Measurements from ENCODE around the gene CORO6.

Gene CORO6

GRCh38 chr17:29591146-29591736 is 31.5 kb downstream of the CORO6 start:
- H3K4me3 ChIP-seq (ENCODE audit: low read length) = peak overlapping the region; percentile 74; the same call in 1 of the 2 replicates
- no peak for DNase-seq (ENCODE audit: low read depth, low spot score)
- H3K9me3 ChIP-seq (ENCODE audit: control insufficient read depth, insufficient read depth, low read length) = no peaks in the 10 kb centered on the region
- H3K27ac ChIP-seq (ENCODE audit: low read length) = no peak overlapping the region
- no peaks in the 10 kb centered on the region for H3K27me3 ChIP-seq (ENCODE audit: control insufficient read depth, insufficient read depth, low read length)
- no peaks in the 10 kb centered on the region for H3K36me3 ChIP-seq (ENCODE audit: control insufficient read depth, insufficient read depth, low read length)
- peaks cover 20% of the 10 kb centered on the region for H3K4me1 ChIP-seq (ENCODE audit: control insufficient read depth, insufficient read depth, low read length)
- no CpG with 5 or more reads among the region's 31 CpGs for WGBS (ENCODE audit: insufficient coverage, insufficient read length)

GRCh38 chr17:29590411-29591145 is 32.1 kb downstream of the CORO6 start:
- Histone ChIP-seq H3K4me3 (ENCODE audit: low read length) (peak overlapping the region; percentile 74; the same call in 1 of the 2 replicates), H3K9me3 (ENCODE audit: control insufficient read depth, insufficient read depth, low read length) (no peaks in the 10 kb centered on the region), H3K36me3 (ENCODE audit: control insufficient read depth, insufficient read depth, low read length) (no peaks in the 10 kb centered on the region), H3K4me1 (ENCODE audit: control insufficient read depth, insufficient read depth, low read length) (peaks cover 18% of the 10 kb centered on the region), H3K27me3 (ENCODE audit: control insufficient read depth, insufficient read depth, low read length) (no peaks in the 10 kb centered on the region), H3K27ac (ENCODE audit: low read length) (no peak overlapping the region)
- DNase-seq (ENCODE audit: low read depth, low spot score) = no peak
- no CpG with 5 or more reads among the region's 30 CpGs for WGBS (ENCODE audit: insufficient coverage, insufficient read length)

- Histone ChIP-seq H3K27me3 (ENCODE audit: control insufficient read depth, insufficient read depth, low read length) (no peaks in the 10 kb centered on the region), H3K4me1 (ENCODE audit: control insufficient read depth, insufficient read depth, low read length) (peaks cover 23% of the 10 kb centered on the region), H3K4me3 (ENCODE audit: low read length) (peak within 1 kb of the TSS; percentile 71), H3K36me3 (ENCODE audit: control insufficient read depth, insufficient read depth, low read length) (no peaks in the 10 kb centered on the region), H3K9me3 (ENCODE audit: control insufficient read depth, insufficient read depth, low read length) (no peaks in the 10 kb centered on the region), H3K27ac (ENCODE audit: low read length) (no peak within 1 kb of the TSS)
- DNase-seq (ENCODE audit: low read depth, low spot score) = no peak
- no CpG with 5 or more reads among the region's 70 CpGs for WGBS (ENCODE audit: insufficient coverage, insufficient read length)
Measured at GRCh38 chr17:29589524-29590410, 32.9 kb downstream of the CORO6 start, which contains the start of gene GIT1. Gene GIT1, minus strand, starts transcription at chr17:29589648. Its CDS starts 270 bp downstream, at chr17:29589378.

- Histone ChIP-seq H3K36me3 (ENCODE audit: control insufficient read depth, insufficient read depth, low read length) (no peaks in the 10 kb centered on the region), H3K9me3 (ENCODE audit: control insufficient read depth, insufficient read depth, low read length) (no peaks in the 10 kb centered on the region), H3K27me3 (ENCODE audit: control insufficient read depth, insufficient read depth, low read length) (no peaks in the 10 kb centered on the region), H3K4me1 (ENCODE audit: control insufficient read depth, insufficient read depth, low read length) (peaks cover 23% of the 10 kb centered on the region), H3K27ac (ENCODE audit: low read length) (no peak overlapping the region), H3K4me3 (ENCODE audit: low read length) (peak overlapping the region; percentile 71)
- DNase-seq (ENCODE audit: low read depth, low spot score) = no peak
- WGBS (ENCODE audit: insufficient coverage, insufficient read length) = no CpG with 5 or more reads among the region's 72 CpGs
Measured at GRCh38 chr17:29588562-29589411, 33.9 kb downstream of the CORO6 start.

GRCh38 chr17:29588017-29588561 is 34.6 kb downstream of the CORO6 start:
- peaks cover 5% of the 10 kb centered on the region; the same call in 1 of the 2 replicates for H3K36me3 ChIP-seq (ENCODE audit: control insufficient read depth, insufficient read depth, low read length)
- peaks cover 23% of the 10 kb centered on the region for H3K4me1 ChIP-seq (ENCODE audit: control insufficient read depth, insufficient read depth, low read length)
- no peak for DNase-seq (ENCODE audit: low read depth, low spot score)
- no peak overlapping the region for H3K27ac ChIP-seq (ENCODE audit: low read length)
- no peaks in the 10 kb centered on the region for H3K9me3 ChIP-seq (ENCODE audit: control insufficient read depth, insufficient read depth, low read length)
- peak overlapping the region; percentile 71; the same call in 1 of the 2 replicates for H3K4me3 ChIP-seq (ENCODE audit: low read length)
- WGBS (ENCODE audit: insufficient coverage, insufficient read length) = no CpG with 5 or more reads among the region's 8 CpGs
- no peaks in the 10 kb centered on the region for H3K27me3 ChIP-seq (ENCODE audit: control insufficient read depth, insufficient read depth, low read length)

- no peak overlapping the region for H3K4me3 ChIP-seq (ENCODE audit: low read length)
- H3K36me3 ChIP-seq (ENCODE audit: control insufficient read depth, insufficient read depth, low read length) = peaks cover 9% of the 10 kb centered on the region; the same call in 1 of the 2 replicates
- WGBS (ENCODE audit: insufficient coverage, insufficient read length) = no CpG with 5 or more reads among the region's 6 CpGs
- no peaks in the 10 kb centered on the region for H3K27me3 ChIP-seq (ENCODE audit: control insufficient read depth, insufficient read depth, low read length)
- H3K27ac ChIP-seq (ENCODE audit: low read length) = no peak overlapping the region
- no peaks in the 10 kb centered on the region for H3K9me3 ChIP-seq (ENCODE audit: control insufficient read depth, insufficient read depth, low read length)
- peaks cover 23% of the 10 kb centered on the region for H3K4me1 ChIP-seq (ENCODE audit: control insufficient read depth, insufficient read depth, low read length)
- no peak for DNase-seq (ENCODE audit: low read depth, low spot score)
Measured at GRCh38 chr17:29587591-29587990, 35.1 kb downstream of the CORO6 start.

- WGBS (ENCODE audit: insufficient coverage, insufficient read length) = no CpG with 5 or more reads among the region's 9 CpGs
- H3K27me3 ChIP-seq (ENCODE audit: control insufficient read depth, insufficient read depth, low read length) = no peaks in the 10 kb centered on the region
- H3K36me3 ChIP-seq (ENCODE audit: control insufficient read depth, insufficient read depth, low read length) = peaks cover 9% of the 10 kb centered on the region; the same call in 1 of the 2 replicates
- H3K4me1 ChIP-seq (ENCODE audit: control insufficient read depth, insufficient read depth, low read length) = peaks cover 19% of the 10 kb centered on the region
- no peak for DNase-seq (ENCODE audit: low read depth, low spot score)
- no peaks in the 10 kb centered on the region for H3K9me3 ChIP-seq (ENCODE audit: control insufficient read depth, insufficient read depth, low read length)
- H3K27ac ChIP-seq (ENCODE audit: low read length) = no peak overlapping the region
- no peak overlapping the region for H3K4me3 ChIP-seq (ENCODE audit: low read length)
Measured at GRCh38 chr17:29586676-29587469, 35.8 kb downstream of the CORO6 start.

- no peaks in the 10 kb centered on the region for H3K27me3 ChIP-seq (ENCODE audit: control insufficient read depth, insufficient read depth, low read length)
- no peak overlapping the region for H3K27ac ChIP-seq (ENCODE audit: low read length)
- no peak for DNase-seq (ENCODE audit: low read depth, low spot score)
- no peaks in the 10 kb centered on the region for H3K9me3 ChIP-seq (ENCODE audit: control insufficient read depth, insufficient read depth, low read length)
- peaks cover 17% of the 10 kb centered on the region for H3K4me1 ChIP-seq (ENCODE audit: control insufficient read depth, insufficient read depth, low read length)
- peaks cover 9% of the 10 kb centered on the region; the same call in 1 of the 2 replicates for H3K36me3 ChIP-seq (ENCODE audit: control insufficient read depth, insufficient read depth, low read length)
- no peak overlapping the region for H3K4me3 ChIP-seq (ENCODE audit: low read length)
- no CpG with 5 or more reads among the region's 8 CpGs for WGBS (ENCODE audit: insufficient coverage, insufficient read length)
Measured at GRCh38 chr17:29585080-29585751, 37.5 kb downstream of the CORO6 start.

All from iPS DF 6.9 (cell line).